HG02623 (cell line): ENCODE data around the gene CCDC90B.
"Not testable (repeated sequence)": the region's sequence is repeated elsewhere in the genome, so short reads cannot be mapped to it uniquely, and the experiment has no call there.

Source experiments
- ATAC-seq: cut with Tn5 transposase; IDR thresholded peaks from one replicate; pipeline ENCODE4 v1.9.1; 2021; ENCODE audit warnings: moderate library complexity; ENCODE audit not compliant: unreplicated experiment

CCDC90B gene

GRCh38 chr11:83292709-83293456, 6.7 kb upstream of the CCDC90B start:
- no peak for ATAC-seq

GRCh38 chr11:83287631-83288030, 1.5 kb upstream of the CCDC90B start:
- ATAC-seq: no peak

- peak; percentile 38 for ATAC-seq
Observed at GRCh38 chr11:83285151-83285770, 906 bp downstream of the CCDC90B start.

GRCh38 chr11:83284501-83285150, 1.5 kb downstream of the CCDC90B start:
- ATAC-seq: no peak

- no peak for ATAC-seq
Observed at GRCh38 chr11:83282084-83282716, 4.0 kb downstream of the CCDC90B start.

GRCh38 chr11:83280256-83280655, 5.9 kb downstream of the CCDC90B start:
- no peak for ATAC-seq

- ATAC-seq: no peak
Observed at GRCh38 chr11:83278351-83278750, 7.8 kb downstream of the CCDC90B start.

GRCh38 chr11:83275888-83276641, 10.1 kb downstream of the CCDC90B start:
- no peak for ATAC-seq

GRCh38 chr11:83272627-83273026, 13.5 kb downstream of the CCDC90B start:
- ATAC-seq: no peak

- ATAC-seq: not testable (repeated sequence)
Observed at GRCh38 chr11:83271734-83272133, 14.4 kb downstream of the CCDC90B start.

GRCh38 chr11:83269080-83269479, 17.1 kb downstream of the CCDC90B start:
- not testable (repeated sequence) for ATAC-seq

- ATAC-seq: no peak
Observed at GRCh38 chr11:83265331-83265730, 20.8 kb downstream of the CCDC90B start.

- no peak for ATAC-seq
Observed at GRCh38 chr11:83259559-83259958, 26.6 kb downstream of the CCDC90B start.

GRCh38 chr11:83257761-83258168, 28.4 kb downstream of the CCDC90B start:
- ATAC-seq: no peak

- no peak for ATAC-seq
Observed at GRCh38 chr11:83256602-83257340, 29.4 kb downstream of the CCDC90B start.

- ATAC-seq: no peak
Observed at GRCh38 chr11:83255366-83255765, 30.8 kb downstream of the CCDC90B start.

GRCh38 chr11:83252941-83253340, 33.2 kb downstream of the CCDC90B start:
- no peak for ATAC-seq

GRCh38 chr11:83252266-83252665, 33.9 kb downstream of the CCDC90B start:
- no peak for ATAC-seq

GRCh38 chr11:83249972-83250593, 36.1 kb downstream of the CCDC90B start:
- peak; percentile 76 for ATAC-seq

GRCh38 chr11:83249445-83249844, 36.7 kb downstream of the CCDC90B start:
- ATAC-seq: no peak
